UCSD-AML1 (cell line): ENCODE measurements around the gene DGKI.
"Not testable (repeated sequence)": the region's sequence is repeated elsewhere in the genome, so short reads cannot be mapped to it uniquely, and the experiment has no call there.

Experiments used
- DNase-seq: peaks from one replicate; lab custom pipeline; 2025; ENCODE audit not compliant: unreplicated experiment; lab: John Stamatoyannopoulos, UW

The DGKI gene

GRCh38 chr7:137747359-137748031 lies 99.3 kb downstream of the DGKI start:
- DNase-seq = no peak

- DNase-seq = no peak
Measured at GRCh38 chr7:137743021-137743420, 103.8 kb downstream of the DGKI start.

- no peak for DNase-seq
Measured at GRCh38 chr7:137742051-137742450, 104.7 kb downstream of the DGKI start.

- DNase-seq = no peak
Measured at GRCh38 chr7:137741443-137741842, 105.3 kb downstream of the DGKI start.

DNA sequence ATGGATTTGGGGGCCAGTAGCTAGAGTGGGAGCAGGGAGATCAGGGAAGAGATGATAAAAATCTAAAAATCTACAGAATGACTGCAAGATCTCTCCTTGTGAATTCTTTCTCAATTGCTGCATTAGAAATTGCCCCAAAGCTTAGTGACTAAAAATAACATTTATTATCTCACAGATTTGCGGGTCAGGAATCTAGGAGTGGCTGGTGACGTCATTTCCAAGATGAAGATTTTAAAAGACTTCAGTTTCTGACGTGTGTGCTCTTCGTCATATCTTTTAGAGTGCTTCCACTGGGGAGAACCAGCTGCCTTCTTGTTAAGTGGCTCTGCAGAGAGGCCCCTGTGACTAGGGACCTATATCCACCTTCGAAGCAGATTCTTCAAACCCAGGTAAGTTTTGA lies 112.6 kb downstream of the DGKI start:
- no peak for DNase-seq

DNA sequence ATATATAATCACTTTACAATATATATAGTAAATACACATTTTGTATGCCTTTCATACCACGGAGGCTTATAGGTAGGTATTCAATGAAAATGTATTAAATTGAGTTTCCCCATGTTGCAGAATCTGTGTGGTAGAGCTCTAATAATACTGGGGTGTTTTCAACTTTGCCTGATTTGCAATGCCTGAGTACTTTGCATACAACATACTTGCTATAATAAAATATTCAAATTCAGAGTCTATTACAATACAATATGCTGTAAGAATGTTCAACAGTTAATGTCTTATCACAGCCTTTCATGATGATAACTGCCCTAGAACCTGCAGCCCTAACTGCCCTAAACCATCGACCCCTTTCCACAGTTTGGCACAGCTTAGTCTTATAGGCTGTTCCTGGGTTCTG lies 114.6 kb downstream of the DGKI start:
- no peak for DNase-seq

GRCh38 chr7:137731436-137731835 lies 115.3 kb downstream of the DGKI start:
- DNase-seq = no peak

DNA sequence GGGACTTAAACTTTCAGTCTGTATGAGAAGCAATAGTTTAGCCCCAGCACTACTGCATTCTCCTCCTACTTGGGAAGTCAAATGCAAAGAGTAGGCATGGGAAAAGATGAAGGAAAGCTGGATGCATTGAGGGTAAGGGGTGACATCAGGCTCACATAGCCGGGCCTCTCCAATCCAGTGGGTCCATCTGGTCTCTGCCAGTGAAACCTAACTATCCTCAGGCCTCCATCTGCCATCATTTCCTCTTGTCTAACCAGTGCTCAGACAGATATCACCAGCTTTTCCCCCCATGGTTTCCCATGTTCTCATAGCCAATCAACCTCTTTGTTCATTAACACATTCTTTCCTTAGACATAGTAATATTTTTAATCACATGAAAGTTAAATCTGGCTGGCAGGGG lies 118.3 kb downstream of the DGKI start:
- no peak for DNase-seq

GRCh38 chr7:137727413-137727812 lies 119.4 kb downstream of the DGKI start:
- no peak for DNase-seq

DNA sequence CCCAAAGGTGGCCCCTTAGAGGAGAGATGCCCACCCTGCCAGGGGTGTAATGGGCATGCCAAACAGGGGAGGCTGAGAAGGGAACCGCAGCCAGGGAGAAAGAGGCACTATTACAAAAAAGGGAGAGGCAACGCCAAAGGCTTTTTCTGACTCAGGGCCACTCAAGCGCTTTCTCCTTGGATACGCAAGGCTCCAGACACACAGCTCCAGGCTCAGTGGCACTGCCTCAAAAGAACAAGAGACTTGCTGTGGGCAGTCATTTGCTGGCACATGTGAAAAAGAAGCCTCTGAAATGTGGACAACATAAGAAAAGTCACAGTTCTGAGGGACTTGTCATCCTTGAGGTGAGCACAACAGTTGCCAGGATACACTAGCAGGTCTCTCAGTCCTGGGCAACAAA lies 128.4 kb downstream of the DGKI start:
- no peak for DNase-seq

DNA sequence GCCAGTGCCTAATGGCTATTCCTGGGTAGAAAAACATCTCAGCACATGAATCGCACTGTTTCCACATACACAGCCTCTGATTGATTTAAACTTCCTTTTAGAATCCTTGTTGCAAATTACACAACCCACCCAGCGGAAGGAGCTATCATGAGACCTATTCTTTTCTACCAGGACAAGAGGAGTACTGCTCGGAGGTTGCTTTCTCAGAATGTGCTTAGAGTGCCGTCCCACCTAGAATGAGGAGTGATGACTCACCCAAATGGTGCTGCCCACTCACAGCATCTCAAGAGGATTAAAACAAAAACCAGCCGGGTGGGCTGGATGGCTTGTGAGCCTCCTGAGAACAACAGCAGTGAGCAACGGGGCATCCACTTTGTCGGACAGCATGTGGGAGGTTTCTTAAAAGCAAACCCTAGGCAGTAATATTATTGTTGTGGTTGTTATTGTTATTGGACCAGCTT lies 128.9 kb downstream of the DGKI start:
- no peak for DNase-seq

DNA sequence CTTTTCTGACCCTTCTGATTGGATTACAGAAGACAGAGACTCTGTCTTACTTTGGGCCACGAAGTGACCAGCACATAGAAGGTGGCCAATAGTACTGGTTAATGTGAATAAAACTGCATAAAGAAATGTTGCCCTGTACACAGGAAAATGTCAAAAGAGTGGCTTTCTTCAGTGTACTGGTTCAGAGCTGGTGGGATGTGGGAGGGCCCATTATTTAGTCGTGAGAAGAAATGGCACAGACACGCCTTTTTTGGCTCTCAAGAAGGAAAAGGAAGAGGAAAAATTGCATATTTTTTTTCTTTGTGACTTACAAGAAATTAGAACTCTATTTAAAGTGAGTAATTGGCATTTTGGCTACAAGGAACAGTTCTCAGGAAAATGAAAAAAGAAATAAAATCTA lies 129.7 kb downstream of the DGKI start:
- DNase-seq = no peak

DNA sequence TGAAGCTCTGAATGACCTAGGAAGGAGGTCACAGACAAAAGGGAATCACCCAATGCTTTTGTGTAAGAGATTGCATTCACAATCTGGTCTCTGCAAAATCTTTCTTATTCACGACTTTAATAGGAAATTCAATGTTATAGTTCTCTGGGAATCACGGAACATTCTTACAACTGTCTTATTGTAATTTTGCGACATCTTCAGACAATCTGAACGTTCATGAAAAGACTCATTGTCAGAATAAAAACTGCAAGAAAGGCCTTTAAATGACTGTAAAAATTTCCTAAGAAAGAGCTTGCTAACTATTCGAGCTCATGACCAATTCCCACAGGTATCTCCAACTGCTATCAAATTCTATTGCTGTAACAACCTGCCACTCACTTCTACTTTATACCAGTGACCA lies 130.7 kb downstream of the DGKI start:
- no peak for DNase-seq

DNA sequence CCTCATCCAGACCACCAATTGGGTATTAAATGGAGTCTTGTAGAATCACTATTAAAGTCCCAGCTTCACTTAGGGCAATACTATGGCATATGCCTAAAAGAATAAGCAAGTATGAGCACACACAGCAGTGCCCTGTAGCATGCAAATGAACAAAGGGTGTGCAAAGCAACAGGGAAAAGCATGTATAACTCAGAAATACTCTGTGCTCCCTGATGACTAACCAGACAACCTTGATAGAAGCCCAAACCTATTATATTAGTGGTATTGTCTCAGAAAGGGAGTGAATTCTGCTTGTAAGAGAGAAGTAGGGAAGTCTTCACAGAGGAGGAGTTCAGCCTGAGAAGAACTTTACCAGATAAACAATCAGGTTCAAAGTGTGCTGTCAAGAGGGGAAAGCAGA lies 131.2 kb downstream of the DGKI start:
- no peak for DNase-seq

DNA sequence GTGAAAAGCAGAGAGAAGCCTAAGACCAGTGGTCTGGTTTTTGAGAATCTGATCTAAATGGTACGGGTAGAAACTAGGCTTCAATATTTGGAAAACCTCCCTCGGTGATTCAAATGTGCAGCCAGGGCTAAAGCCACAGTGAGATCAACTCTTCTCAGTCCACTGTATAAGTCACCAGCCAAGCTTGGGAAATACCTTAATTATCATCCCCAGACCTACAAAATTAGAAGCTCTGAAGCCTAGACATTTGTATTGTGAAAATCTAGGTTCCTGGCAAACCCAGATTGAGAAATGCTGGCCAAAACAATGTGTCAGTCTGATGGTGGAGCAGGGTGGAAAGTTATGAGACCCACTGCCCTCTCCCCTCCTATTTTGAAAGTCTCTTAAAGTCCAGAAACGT lies 131.7 kb downstream of the DGKI start:
- no peak for DNase-seq

GRCh38 chr7:137706330-137706729 lies 140.4 kb downstream of the DGKI start:
- DNase-seq = not testable (repeated sequence)

DNA sequence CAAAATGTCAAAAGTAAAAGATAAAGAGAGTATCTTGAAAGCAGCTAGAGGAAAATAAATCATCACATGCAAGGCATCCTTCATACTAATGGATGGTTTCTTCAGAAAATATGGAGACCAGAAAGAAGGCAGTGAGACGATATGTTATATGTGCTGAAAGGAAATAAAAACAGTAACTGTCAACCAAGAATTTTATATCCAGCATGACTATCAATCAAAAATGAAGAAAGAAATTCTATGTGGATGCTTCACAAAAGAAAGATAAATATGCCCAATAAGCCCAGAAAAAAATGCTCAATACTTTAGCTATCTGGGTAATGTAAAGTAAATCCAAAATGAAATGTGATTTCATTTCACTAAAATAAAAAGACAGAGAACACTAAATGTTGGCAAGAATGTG lies 142.1 kb downstream of the DGKI start:
- DNase-seq = no peak

GRCh38 chr7:137703291-137704010 lies 143.3 kb downstream of the DGKI start:
- no peak for DNase-seq

GRCh38 chr7:137696988-137697387 lies 149.8 kb downstream of the DGKI start:
- DNase-seq = no peak

DNA sequence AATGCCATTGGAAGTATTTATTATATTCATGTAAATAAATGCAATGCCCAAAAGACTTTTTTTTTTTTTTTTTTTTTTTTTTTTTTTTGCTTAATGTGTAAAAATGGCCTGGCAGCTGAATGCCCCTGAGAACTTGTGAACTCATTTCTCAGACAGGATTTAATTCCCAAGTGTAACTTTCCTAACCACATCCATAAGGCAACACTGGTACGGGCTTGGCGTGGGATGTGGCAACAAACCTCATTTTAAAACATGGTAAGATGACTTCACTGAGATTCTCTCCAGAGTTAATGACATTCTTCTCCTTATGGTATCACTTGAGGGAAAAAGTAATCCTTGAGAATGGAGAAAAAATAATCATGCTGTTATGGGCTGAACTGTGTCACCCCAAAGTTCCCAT lies 150.4 kb downstream of the DGKI start:
- no peak for DNase-seq

DNA sequence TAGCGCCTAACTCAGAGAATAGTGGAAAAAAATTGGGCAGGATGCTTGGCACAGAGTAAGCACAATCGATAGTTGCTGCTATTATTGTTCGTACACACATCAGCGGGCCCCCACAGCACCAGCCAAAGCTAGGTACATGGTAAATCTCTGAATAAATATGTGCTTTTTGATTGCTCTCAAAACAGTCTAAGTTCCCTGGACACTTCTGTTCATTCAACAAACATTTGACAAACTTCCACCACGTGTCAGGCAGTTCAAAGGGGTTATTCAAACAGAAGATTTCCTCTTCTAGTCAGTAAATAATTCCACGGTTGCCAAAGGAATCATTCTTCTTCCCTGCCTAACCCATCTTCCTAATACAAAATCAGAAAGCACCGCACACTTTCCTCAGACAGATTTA lies 150.8 kb downstream of the DGKI start:
- DNase-seq = no peak

DNA sequence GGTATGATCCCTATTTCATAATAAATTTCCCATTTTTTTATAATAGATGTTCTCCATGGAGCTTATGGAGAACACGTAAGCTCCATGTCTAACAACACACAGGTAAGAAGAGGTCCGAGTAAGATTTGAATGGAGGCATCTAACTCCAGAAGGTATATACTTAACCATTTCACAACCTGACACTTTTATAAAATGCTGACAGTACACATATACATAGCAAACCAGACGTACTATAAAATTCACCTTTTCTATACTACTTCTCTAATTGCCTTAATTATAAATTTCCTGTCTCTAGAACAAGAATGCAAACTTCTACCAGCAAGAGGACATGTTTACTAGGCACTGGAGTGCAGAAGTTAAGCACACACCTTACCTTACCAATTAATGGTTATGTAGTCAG lies 151.3 kb downstream of the DGKI start:
- no peak for DNase-seq

GRCh38 chr7:137694405-137694804 lies 152.4 kb downstream of the DGKI start:
- DNase-seq = no peak
